Measurements from ENCODE around the gene EPC2. TPM values are rescaled to one million over a fixed set of nuclear protein-coding genes. Genes with fewer than 3 reads are reported as not detected.

The EPC2 gene
- total RNA-seq, 1 experiment from 2014 or later: 20.3 TPM

DNA sequence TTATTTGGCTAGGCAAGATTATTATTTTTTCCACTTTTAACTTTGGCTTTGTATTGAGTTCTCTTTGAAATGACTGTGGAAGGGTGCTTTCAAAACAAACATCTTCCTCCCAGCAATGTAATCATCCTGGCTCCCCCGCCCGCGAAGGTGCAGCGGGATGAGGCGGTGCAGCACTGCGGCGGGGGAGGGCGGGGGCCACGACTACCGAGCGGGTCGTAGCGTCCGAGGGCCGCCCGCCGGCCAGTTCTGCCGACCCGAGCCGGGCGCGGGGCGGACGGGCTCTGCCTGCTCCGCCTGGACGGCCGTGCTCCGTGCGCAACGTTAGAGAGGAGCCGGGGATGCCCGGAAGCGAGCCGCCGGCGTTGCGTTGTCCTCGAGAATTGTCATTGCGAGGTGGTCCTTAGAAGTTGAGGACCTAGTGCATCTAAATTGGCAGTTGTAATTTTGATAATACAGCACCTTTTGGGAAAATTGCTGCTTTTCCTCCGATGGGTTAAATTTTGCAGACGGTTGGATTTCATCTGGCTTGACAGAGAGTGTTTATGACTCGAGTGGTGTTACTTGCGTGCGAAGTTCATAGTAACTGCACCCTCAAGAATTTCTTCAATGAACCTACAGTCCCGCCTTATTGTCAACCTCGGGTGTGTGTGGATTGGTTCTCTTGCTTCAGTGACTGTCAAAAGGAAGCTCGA, 1.1 kb downstream of the EPC2 start:
- TF ChIP-seq ZNF423 (CRISPR knock-in tag; IDR thresholded peaks at IDR 0.05) (no peak), ZNF232 (CRISPR knock-in tag; IDR thresholded peaks at IDR 0.05) (0 out of 2 replicates have a peak, but pooled peaks have one; percentile 25), SMAD4 (CRISPR knock-in tag; IDR thresholded peaks at IDR 0.05) (no peak), HMGXB4 (CRISPR knock-in tag; IDR thresholded peaks at IDR 0.05) (0 out of 2 replicates have a peak, but pooled peaks have one; percentile 31)
- TF ChIP-seq, protein P1, sequence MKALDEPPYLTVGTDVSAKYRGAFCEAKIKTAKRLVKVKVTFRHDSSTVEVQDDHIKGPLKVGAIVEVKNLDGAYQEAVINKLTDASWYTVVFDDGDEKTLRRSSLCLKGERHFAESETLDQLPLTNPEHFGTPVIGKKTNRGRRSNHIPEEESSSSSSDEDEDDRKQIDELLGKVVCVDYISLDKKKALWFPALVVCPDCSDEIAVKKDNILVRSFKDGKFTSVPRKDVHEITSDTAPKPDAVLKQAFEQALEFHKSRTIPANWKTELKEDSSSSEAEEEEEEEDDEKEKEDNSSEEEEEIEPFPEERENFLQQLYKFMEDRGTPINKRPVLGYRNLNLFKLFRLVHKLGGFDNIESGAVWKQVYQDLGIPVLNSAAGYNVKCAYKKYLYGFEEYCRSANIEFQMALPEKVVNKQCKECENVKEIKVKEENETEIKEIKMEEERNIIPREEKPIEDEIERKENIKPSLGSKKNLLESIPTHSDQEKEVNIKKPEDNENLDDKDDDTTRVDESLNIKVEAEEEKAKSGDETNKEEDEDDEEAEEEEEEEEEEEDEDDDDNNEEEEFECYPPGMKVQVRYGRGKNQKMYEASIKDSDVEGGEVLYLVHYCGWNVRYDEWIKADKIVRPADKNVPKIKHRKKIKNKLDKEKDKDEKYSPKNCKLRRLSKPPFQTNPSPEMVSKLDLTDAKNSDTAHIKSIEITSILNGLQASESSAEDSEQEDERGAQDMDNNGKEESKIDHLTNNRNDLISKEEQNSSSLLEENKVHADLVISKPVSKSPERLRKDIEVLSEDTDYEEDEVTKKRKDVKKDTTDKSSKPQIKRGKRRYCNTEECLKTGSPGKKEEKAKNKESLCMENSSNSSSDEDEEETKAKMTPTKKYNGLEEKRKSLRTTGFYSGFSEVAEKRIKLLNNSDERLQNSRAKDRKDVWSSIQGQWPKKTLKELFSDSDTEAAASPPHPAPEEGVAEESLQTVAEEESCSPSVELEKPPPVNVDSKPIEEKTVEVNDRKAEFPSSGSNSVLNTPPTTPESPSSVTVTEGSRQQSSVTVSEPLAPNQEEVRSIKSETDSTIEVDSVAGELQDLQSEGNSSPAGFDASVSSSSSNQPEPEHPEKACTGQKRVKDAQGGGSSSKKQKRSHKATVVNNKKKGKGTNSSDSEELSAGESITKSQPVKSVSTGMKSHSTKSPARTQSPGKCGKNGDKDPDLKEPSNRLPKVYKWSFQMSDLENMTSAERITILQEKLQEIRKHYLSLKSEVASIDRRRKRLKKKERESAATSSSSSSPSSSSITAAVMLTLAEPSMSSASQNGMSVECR (CRISPR knock-in tag; IDR thresholded peaks at IDR 0.05; ENCODE audit: borderline replicate concordance): peak; percentile 27; the same call in 1 of the 2 replicates
- TF ChIP-seq, protein P2, sequence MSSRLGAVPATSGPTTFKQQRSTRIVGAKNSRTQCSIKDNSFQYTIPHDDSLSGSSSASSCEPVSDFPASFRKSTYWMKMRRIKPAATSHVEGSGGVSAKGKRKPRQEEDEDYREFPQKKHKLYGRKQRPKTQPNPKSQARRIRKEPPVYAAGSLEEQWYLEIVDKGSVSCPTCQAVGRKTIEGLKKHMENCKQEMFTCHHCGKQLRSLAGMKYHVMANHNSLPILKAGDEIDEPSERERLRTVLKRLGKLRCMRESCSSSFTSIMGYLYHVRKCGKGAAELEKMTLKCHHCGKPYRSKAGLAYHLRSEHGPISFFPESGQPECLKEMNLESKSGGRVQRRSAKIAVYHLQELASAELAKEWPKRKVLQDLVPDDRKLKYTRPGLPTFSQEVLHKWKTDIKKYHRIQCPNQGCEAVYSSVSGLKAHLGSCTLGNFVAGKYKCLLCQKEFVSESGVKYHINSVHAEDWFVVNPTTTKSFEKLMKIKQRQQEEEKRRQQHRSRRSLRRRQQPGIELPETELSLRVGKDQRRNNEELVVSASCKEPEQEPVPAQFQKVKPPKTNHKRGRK (CRISPR knock-in tag; IDR thresholded peaks at IDR 0.05; ENCODE audit: borderline replicate concordance): no peak
- ChIA-PET POLR2A (interaction anchor here (0.6 to 1.0 kb wide), 5 partner anchors 31 to 511 kb away, joined by 3 to 9 read pairs (median 4); no protein-coding TSS in a partner anchor), CTCF (interaction anchor here (0.7 to 0.8 kb wide), 2 partner anchors 118 to 133 kb away, joined by 4 read pairs; no protein-coding TSS in a partner anchor)
- ATAC-seq (peak; percentile 0; the same call in 1 of the 2 replicates), DNase-seq (ENCODE audit: low spot score) (peak; percentile 51)
- Mint-ChIP-seq H3K27me3 (ENCODE audit: low read depth) (no peaks in the 10 kb centered on the region), H3K36me3 (no peaks in the 10 kb centered on the region), H3K4me1 (peaks cover 38% of the 10 kb centered on the region), H3K9me3 (no peaks in the 10 kb centered on the region), H3K4me3 (peak overlapping the region; percentile 94), H3K27ac (peak overlapping the region; percentile 93)

DNA sequence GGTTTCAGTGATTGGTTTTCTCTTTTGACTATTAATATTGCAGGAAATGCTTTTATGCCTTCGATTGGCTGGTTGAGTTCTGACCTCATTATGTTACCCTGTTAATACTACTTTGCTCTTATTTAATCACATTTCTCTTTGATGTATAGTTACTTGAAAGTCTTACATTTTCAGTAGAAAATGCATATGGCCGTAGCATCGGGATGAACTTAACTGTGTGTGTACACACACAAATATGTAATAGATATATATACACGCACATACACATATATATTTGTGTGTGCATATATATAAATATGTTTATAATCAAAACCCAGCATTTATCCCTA, 1.6 kb downstream of the EPC2 start:
- no peaks in the 10 kb centered on the region for H3K27me3 Mint-ChIP-seq (ENCODE audit: low read depth)
- H3K4me3 Mint-ChIP-seq: peak overlapping the region; percentile 94
- ChIA-PET CTCF (no interaction called here), POLR2A (no interaction called here)
- H3K27ac Mint-ChIP-seq: peak overlapping the region; percentile 93
- DNase-seq (ENCODE audit: low spot score) (no peak), ATAC-seq (no peak)
- peaks cover 38% of the 10 kb centered on the region for H3K4me1 Mint-ChIP-seq
- H3K36me3 Mint-ChIP-seq: no peaks in the 10 kb centered on the region
- H3K9me3 Mint-ChIP-seq: no peaks in the 10 kb centered on the region
- TF ChIP-seq ZNF219 (CRISPR knock-in tag; IDR thresholded peaks at IDR 0.05; ENCODE audit: borderline replicate concordance) (no peak), ZNF423 (CRISPR knock-in tag; IDR thresholded peaks at IDR 0.05) (no peak), NFATC4 (CRISPR knock-in tag; IDR thresholded peaks at IDR 0.05) (no peak), KAT7 (CRISPR knock-in tag; IDR thresholded peaks at IDR 0.05; ENCODE audit: borderline replicate concordance) (no peak), NFYB (CRISPR knock-in tag; conservative IDR thresholded peaks at IDR 0.05; ENCODE audit: low read depth) (no peak), ZNF138 (CRISPR knock-in tag; conservative IDR thresholded peaks at IDR 0.05) (no peak), TEAD1 (CRISPR knock-in tag; IDR thresholded peaks at IDR 0.05) (no peak)
- TF ChIP-seq, protein P3, sequence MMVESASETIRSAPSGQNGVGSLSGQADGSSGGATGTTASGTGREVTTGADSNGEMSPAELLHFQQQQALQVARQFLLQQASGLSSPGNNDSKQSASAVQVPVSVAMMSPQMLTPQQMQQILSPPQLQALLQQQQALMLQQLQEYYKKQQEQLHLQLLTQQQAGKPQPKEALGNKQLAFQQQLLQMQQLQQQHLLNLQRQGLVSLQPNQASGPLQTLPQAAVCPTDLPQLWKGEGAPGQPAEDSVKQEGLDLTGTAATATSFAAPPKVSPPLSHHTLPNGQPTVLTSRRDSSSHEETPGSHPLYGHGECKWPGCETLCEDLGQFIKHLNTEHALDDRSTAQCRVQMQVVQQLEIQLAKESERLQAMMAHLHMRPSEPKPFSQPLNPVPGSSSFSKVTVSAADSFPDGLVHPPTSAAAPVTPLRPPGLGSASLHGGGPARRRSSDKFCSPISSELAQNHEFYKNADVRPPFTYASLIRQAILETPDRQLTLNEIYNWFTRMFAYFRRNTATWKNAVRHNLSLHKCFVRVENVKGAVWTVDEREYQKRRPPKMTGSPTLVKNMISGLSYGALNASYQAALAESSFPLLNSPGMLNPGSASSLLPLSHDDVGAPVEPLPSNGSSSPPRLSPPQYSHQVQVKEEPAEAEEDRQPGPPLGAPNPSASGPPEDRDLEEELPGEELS (CRISPR knock-in tag; IDR thresholded peaks at IDR 0.05): no peak
- TF ChIP-seq, protein P4, sequence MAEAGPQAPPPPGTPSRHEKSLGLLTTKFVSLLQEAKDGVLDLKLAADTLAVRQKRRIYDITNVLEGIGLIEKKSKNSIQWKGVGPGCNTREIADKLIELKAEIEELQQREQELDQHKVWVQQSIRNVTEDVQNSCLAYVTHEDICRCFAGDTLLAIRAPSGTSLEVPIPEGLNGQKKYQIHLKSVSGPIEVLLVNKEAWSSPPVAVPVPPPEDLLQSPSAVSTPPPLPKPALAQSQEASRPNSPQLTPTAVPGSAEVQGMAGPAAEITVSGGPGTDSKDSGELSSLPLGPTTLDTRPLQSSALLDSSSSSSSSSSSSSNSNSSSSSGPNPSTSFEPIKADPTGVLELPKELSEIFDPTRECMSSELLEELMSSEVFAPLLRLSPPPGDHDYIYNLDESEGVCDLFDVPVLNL (CRISPR knock-in tag; IDR thresholded peaks at IDR 0.05; ENCODE audit: borderline replicate concordance, low read depth): no peak
- TF ChIP-seq, protein P5, sequence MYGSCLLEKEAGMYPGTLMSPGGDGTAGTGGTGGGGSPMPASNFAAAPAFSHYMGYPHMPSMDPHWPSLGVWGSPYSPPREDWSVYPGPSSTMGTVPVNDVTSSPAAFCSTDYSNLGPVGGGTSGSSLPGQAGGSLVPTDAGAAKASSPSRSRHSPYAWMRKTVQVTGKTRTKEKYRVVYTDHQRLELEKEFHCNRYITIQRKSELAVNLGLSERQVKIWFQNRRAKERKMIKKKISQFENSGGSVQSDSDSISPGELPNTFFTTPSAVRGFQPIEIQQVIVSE (CRISPR knock-in tag; IDR thresholded peaks at IDR 0.05; ENCODE audit: borderline replicate concordance): no peak
- TF ChIP-seq, protein P6, sequence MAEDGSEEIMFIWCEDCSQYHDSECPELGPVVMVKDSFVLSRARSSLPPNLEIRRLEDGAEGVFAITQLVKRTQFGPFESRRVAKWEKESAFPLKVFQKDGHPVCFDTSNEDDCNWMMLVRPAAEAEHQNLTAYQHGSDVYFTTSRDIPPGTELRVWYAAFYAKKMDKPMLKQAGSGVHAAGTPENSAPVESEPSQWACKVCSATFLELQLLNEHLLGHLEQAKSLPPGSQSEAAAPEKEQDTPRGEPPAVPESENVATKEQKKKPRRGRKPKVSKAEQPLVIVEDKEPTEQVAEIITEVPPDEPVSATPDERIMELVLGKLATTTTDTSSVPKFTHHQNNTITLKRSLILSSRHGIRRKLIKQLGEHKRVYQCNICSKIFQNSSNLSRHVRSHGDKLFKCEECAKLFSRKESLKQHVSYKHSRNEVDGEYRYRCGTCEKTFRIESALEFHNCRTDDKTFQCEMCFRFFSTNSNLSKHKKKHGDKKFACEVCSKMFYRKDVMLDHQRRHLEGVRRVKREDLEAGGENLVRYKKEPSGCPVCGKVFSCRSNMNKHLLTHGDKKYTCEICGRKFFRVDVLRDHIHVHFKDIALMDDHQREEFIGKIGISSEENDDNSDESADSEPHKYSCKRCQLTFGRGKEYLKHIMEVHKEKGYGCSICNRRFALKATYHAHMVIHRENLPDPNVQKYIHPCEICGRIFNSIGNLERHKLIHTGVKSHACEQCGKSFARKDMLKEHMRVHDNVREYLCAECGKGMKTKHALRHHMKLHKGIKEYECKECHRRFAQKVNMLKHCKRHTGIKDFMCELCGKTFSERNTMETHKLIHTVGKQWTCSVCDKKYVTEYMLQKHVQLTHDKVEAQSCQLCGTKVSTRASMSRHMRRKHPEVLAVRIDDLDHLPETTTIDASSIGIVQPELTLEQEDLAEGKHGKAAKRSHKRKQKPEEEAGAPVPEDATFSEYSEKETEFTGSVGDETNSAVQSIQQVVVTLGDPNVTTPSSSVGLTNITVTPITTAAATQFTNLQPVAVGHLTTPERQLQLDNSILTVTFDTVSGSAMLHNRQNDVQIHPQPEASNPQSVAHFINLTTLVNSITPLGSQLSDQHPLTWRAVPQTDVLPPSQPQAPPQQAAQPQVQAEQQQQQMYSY (CRISPR knock-in tag; IDR thresholded peaks at IDR 0.05): no peak

Data from WTC11 (cell line).